OCI-LY3 (cell line): ENCODE data around the gene PCBP3.

Experiments used
- H2AFZ ChIP-seq: fragments of 200-600, 300-600 bp; shearing (Covaris generic); 2 replicates; pipeline ENCODE4 v1.6.0; 2014; ENCODE audit warnings: antibody characterized with exemption, low read depth, low read length
- H3K27ac ChIP-seq: fragments of 200-600, 300-600 bp; sonication (generic); 2 replicates; pipeline ENCODE4 v1.5.1; 2014; ENCODE audit warnings: mild to moderate bottlenecking, low read length, moderate library complexity, mixed read lengths
- H3K27me3 ChIP-seq: fragments of 200-600, 300-600 bp; sonication (generic); 2 replicates; pipeline ENCODE4 v1.6.1; 2014; ENCODE audit warnings: low read depth, low read length, mixed read lengths
- H3K36me3 ChIP-seq: fragments of 200-600, 300-600 bp; sonication (generic); replicated peaks from 2 replicates; pipeline ENCODE3; 2014; ENCODE audit warnings: low read depth, low read length, mixed read lengths
- H3K4me1 ChIP-seq: fragments of 300-600, 200-600 bp; sonication (generic); 2 replicates; pipeline ENCODE4 v1.6.1; 2014; ENCODE audit warnings: low read length, mixed read lengths
- H3K4me2 ChIP-seq: fragments of 200-600, 300-600 bp; sonication (generic); 2 replicates; pipeline ENCODE4 v1.6.1; 2014; ENCODE audit warnings: low read length, mixed read lengths
- H3K4me3 ChIP-seq: fragments of 300-600, 200-600 bp; sonication (generic); 2 replicates; pipeline ENCODE4 v1.5.1; 2014; ENCODE audit warnings: antibody characterized with exemption, mild to moderate bottlenecking, low read length, moderate library complexity
- H3K79me2 ChIP-seq: fragments of 300-600, 200-600 bp; shearing (Covaris generic); 2 replicates; pipeline ENCODE4 v1.6.1; 2014; ENCODE audit warnings: mild to moderate bottlenecking, low read length, mixed read lengths
- H3K9ac ChIP-seq: fragments of 300-600, 200-600 bp; shearing (Covaris generic); 2 replicates; pipeline ENCODE4 v1.6.0; 2014; ENCODE audit warnings: mild to moderate bottlenecking, low read length, moderate library complexity
- H3K9me3 ChIP-seq: fragments of 200-600, 300-600 bp; shearing (Covaris generic); 2 replicates; pipeline ENCODE4 v1.6.1; 2014; ENCODE audit warnings: low read length, mixed read lengths; ENCODE audit not compliant: insufficient read depth
- H4K20me1 ChIP-seq: fragments of 200-600, 300-600 bp; sonication (generic); 2 replicates; pipeline ENCODE4 v1.6.1; 2016; ENCODE audit warnings: low read length, mixed read lengths; ENCODE audit not compliant: insufficient read depth
- EZH2phosphoT487 ChIP-seq: fragments of 200-600 bp; shearing (Covaris generic); IDR thresholded peaks from 2 replicates; pipeline ENCODE4 v1.6.1; 2018; ENCODE audit warnings: antibody characterized with exemption, mixed run types, low read depth
- TF ChIP-seq, protein P1 (sequence below): fragments of 200-600, 300-600 bp; sonication (generic); IDR thresholded peaks from 2 replicates; pipeline ENCODE4 v1.5.1; 2014; ENCODE audit warnings: antibody characterized with exemption, low read length, low read depth

Gene PCBP3

GRCh38 chr21:45801989-45802388, 158.5 kb downstream of the PCBP3 start:
- Histone ChIP-seq H2AFZ (no peak overlapping the region), H3K36me3 (no peaks in the 10 kb centered on the region), H3K27ac (no peak overlapping the region), H3K4me1 (no peaks in the 10 kb centered on the region), H3K9ac (no peak overlapping the region), H3K9me3 (no peaks in the 10 kb centered on the region), H3K79me2 (no peaks in the 10 kb centered on the region), H3K4me2 (no peak overlapping the region), H4K20me1 (no peaks in the 10 kb centered on the region), H3K4me3 (no peak overlapping the region), H3K27me3 (no peaks in the 10 kb centered on the region)
- TF ChIP-seq, protein P1, sequence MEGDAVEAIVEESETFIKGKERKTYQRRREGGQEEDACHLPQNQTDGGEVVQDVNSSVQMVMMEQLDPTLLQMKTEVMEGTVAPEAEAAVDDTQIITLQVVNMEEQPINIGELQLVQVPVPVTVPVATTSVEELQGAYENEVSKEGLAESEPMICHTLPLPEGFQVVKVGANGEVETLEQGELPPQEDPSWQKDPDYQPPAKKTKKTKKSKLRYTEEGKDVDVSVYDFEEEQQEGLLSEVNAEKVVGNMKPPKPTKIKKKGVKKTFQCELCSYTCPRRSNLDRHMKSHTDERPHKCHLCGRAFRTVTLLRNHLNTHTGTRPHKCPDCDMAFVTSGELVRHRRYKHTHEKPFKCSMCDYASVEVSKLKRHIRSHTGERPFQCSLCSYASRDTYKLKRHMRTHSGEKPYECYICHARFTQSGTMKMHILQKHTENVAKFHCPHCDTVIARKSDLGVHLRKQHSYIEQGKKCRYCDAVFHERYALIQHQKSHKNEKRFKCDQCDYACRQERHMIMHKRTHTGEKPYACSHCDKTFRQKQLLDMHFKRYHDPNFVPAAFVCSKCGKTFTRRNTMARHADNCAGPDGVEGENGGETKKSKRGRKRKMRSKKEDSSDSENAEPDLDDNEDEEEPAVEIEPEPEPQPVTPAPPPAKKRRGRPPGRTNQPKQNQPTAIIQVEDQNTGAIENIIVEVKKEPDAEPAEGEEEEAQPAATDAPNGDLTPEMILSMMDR: no peak
- TF ChIP-seq EZH2phosphoT487: no peak

GRCh38 chr21:45802425-45802824, 158.9 kb downstream of the PCBP3 start:
- H3K79me2 ChIP-seq: no peaks in the 10 kb centered on the region
- H3K9me3 ChIP-seq: no peaks in the 10 kb centered on the region
- H3K27ac ChIP-seq: no peak overlapping the region
- no peaks in the 10 kb centered on the region for H3K4me1 ChIP-seq
- no peaks in the 10 kb centered on the region for H3K27me3 ChIP-seq
- no peak overlapping the region for H2AFZ ChIP-seq
- no peaks in the 10 kb centered on the region for H4K20me1 ChIP-seq
- no peak overlapping the region for H3K4me3 ChIP-seq
- no peaks in the 10 kb centered on the region for H3K36me3 ChIP-seq
- no peak overlapping the region for H3K4me2 ChIP-seq
- no peak overlapping the region for H3K9ac ChIP-seq
- TF ChIP-seq, protein P1: no peak
- no peak for TF ChIP-seq EZH2phosphoT487

DNA sequence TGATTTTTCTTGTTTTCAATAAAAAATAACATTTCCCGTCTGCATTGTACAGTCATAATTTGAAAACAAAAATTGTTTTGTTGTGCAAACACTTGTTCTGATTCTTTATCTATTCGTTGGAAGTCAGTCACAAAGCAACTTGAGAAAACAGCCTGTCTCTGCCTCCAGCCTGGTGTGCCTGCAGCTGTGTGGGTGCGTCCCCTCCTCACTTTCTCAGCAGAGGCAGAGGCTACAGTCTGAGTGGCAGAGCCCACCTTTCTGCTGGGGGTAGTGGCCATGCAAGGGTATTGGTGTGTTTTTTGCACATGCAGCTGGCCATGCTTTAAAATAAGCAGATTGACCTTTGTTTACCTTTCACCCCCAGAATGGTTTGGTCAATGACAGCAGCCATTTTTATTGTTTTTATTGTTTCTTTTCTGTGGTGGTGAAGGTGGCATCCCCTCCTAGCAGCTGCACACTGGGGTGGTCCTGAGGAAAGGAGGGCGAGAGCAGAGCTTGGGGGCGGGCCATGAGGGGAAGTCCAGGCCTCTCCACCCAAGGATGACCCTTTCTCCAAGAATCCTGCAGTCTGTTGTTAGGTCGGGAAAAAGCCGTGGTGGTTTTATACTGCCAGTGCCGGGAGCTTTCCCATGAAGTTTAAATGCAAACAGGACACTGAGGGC, 159.6 kb downstream of the PCBP3 start:
- no peak overlapping the region for H3K4me2 ChIP-seq
- H2AFZ ChIP-seq: no peak overlapping the region
- TF ChIP-seq, protein P1: no peak
- no peak for TF ChIP-seq EZH2phosphoT487
- no peak overlapping the region for H3K9ac ChIP-seq
- no peaks in the 10 kb centered on the region for H3K36me3 ChIP-seq
- H3K4me3 ChIP-seq: no peak overlapping the region
- no peak overlapping the region for H3K27ac ChIP-seq
- no peaks in the 10 kb centered on the region for H3K4me1 ChIP-seq
- H3K79me2 ChIP-seq: no peaks in the 10 kb centered on the region
- no peaks in the 10 kb centered on the region for H3K9me3 ChIP-seq
- no peaks in the 10 kb centered on the region for H4K20me1 ChIP-seq
- H3K27me3 ChIP-seq: no peaks in the 10 kb centered on the region

DNA sequence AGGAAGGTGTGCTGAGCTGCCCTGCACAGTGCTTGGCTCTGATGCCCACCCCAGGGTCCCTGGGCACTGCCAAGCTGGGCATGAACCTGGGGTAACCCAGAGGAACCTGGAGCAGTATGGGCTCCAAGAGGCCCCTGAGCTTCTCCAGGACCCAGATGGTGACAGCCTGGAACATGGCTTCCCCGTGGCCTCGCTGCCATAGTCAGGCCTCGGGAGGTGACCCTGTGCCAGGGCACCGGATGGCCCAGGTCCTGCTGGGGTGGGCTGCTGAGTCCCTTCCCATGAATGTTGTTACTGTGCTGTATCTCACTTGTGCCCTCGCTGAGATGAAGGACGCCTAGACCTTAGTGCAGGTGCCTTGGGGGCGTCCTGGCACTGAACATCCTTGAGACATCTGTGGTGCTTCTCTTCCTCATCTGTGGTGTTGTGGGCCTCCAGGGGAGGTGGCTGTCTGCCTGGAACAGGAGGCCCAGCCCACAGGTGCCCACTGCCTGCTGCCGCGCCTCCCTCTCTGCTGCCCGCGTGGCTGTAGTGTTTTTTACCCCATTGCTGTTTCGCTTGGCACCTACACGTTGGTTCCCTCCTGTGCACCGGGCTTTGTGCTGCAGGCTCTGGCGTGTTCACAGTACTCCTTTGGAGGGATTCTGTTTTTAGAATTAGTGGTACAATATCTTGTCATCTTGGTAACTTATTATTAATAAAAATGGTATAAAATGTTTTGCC, 160.3 kb downstream of the PCBP3 start:
- Histone ChIP-seq H3K9me3 (no peaks in the 10 kb centered on the region), H3K27me3 (no peaks in the 10 kb centered on the region), H3K4me3 (no peak overlapping the region), H3K27ac (no peak overlapping the region), H3K79me2 (no peaks in the 10 kb centered on the region), H3K4me2 (no peak overlapping the region), H3K9ac (no peak overlapping the region), H4K20me1 (no peaks in the 10 kb centered on the region), H3K36me3 (no peaks in the 10 kb centered on the region), H3K4me1 (no peaks in the 10 kb centered on the region), H2AFZ (no peak overlapping the region)
- TF ChIP-seq, protein P1: no peak
- TF ChIP-seq EZH2phosphoT487: no peak
